NCI-H748 (cell line): ENCODE results near the gene CARD18.

Experiments
- DNase-seq: peaks from one replicate; lab custom pipeline; 2025; ENCODE audit not compliant: unreplicated experiment; lab: John Stamatoyannopoulos, UW

Gene CARD18

GRCh38 chr11:105139669-105140068, at the start of gene CARD18:
Gene CARD18 (minus strand): TSS chr11:105139769. CDS start chr11:105139726, 43 bp downstream.
- DNase-seq, result no peak

- no peak for DNase-seq
Measured at GRCh38 chr11:105183987-105184386, 44.4 kb upstream of the CARD18 start.

- DNase-seq, result no peak
Measured at GRCh38 chr11:105183426-105183825, 43.9 kb upstream of the CARD18 start.

- DNase-seq, result no peak
Measured at GRCh38 chr11:105181521-105181920, 42.0 kb upstream of the CARD18 start.

- DNase-seq, result no peak
Measured at GRCh38 chr11:105181100-105181499, 41.5 kb upstream of the CARD18 start.

GRCh38 chr11:105179542-105180278, 40.1 kb upstream of the CARD18 start:
- DNase-seq, result peak; percentile 85

- DNase-seq, result no peak
Measured at GRCh38 chr11:105177658-105178057, 38.1 kb upstream of the CARD18 start.

GRCh38 chr11:105168457-105168856, 28.9 kb upstream of the CARD18 start:
- no peak for DNase-seq

GRCh38 chr11:105167244-105167643, 27.7 kb upstream of the CARD18 start:
- no peak for DNase-seq

GRCh38 chr11:105164208-105164607, 24.6 kb upstream of the CARD18 start:
- DNase-seq, result no peak

GRCh38 chr11:105162506-105162905, 22.9 kb upstream of the CARD18 start:
- DNase-seq, result no peak

- no peak for DNase-seq
Measured at GRCh38 chr11:105158436-105158835, 18.9 kb upstream of the CARD18 start.

GRCh38 chr11:105156720-105157119, 17.2 kb upstream of the CARD18 start:
- DNase-seq, result no peak

- no peak for DNase-seq
Measured at GRCh38 chr11:105156231-105156630, 16.7 kb upstream of the CARD18 start.

GRCh38 chr11:105155679-105156078, 16.1 kb upstream of the CARD18 start:
- DNase-seq, result no peak

- DNase-seq, result no peak
Measured at GRCh38 chr11:105153392-105153791, 13.8 kb upstream of the CARD18 start.

- peak; percentile 21 for DNase-seq
Measured at GRCh38 chr11:105152560-105152959, 13.0 kb upstream of the CARD18 start.

GRCh38 chr11:105152021-105152512, 12.5 kb upstream of the CARD18 start:
- DNase-seq, result peak; percentile 39

GRCh38 chr11:105149477-105149876, 9.9 kb upstream of the CARD18 start:
- no peak for DNase-seq

- peak; percentile 42 for DNase-seq
Measured at GRCh38 chr11:105148241-105148640, 8.7 kb upstream of the CARD18 start.

- no peak for DNase-seq
Measured at GRCh38 chr11:105144887-105145286, 5.3 kb upstream of the CARD18 start.

GRCh38 chr11:105142167-105142566, 2.6 kb upstream of the CARD18 start:
- no peak for DNase-seq

- no peak for DNase-seq
Measured at GRCh38 chr11:105137286-105137685, 2.3 kb downstream of the CARD18 start.
